ENCODE results near the gene PER2.

DNA sequence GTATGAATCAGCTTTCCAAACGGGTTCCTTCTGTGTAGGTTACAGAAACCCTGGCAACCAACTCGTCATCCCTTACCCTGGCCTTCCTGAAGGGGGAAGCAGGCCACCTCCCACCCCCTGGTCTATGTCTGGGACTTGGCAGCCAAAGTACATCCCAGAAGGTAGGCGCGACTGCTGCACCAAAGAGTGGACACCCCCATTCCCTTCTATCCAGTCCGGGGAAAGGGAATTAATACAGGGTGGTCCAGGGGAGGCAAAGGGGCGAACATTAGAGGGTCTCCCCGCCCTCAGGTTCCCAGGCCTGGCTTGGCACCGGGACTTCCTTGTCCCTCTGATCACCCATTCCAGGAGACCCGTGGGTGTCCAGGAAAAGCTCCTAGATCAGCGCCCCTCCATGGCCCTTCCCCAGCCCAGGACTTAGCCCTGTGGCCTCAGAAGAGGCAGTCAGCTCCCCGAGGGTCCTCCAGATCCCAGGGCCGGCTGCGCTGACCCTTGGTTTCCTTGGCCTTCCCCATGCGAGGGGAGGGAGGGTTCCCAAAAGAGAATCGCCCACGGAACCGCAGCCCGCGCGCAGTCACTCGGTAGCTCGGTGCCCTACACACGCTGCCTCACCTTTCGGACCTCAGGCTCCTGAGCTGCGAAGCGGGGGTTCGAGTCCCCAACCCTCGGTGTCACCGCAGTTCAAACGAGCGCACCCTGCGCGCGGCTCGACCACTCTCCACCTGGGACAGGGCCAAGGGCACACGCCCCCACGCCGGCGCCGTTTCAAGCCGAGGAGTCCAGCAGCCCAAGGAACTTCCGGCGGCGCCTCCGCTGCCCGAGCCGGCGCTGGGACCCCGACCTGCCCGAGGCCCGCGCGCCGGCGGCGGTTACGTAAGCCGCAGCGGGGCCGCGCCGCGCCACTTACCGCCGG, at the start of gene PER2:
- TF ChIP-seq, protein P1, sequence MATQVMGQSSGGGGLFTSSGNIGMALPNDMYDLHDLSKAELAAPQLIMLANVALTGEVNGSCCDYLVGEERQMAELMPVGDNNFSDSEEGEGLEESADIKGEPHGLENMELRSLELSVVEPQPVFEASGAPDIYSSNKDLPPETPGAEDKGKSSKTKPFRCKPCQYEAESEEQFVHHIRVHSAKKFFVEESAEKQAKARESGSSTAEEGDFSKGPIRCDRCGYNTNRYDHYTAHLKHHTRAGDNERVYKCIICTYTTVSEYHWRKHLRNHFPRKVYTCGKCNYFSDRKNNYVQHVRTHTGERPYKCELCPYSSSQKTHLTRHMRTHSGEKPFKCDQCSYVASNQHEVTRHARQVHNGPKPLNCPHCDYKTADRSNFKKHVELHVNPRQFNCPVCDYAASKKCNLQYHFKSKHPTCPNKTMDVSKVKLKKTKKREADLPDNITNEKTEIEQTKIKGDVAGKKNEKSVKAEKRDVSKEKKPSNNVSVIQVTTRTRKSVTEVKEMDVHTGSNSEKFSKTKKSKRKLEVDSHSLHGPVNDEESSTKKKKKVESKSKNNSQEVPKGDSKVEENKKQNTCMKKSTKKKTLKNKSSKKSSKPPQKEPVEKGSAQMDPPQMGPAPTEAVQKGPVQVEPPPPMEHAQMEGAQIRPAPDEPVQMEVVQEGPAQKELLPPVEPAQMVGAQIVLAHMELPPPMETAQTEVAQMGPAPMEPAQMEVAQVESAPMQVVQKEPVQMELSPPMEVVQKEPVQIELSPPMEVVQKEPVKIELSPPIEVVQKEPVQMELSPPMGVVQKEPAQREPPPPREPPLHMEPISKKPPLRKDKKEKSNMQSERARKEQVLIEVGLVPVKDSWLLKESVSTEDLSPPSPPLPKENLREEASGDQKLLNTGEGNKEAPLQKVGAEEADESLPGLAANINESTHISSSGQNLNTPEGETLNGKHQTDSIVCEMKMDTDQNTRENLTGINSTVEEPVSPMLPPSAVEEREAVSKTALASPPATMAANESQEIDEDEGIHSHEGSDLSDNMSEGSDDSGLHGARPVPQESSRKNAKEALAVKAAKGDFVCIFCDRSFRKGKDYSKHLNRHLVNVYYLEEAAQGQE (IDR thresholded peaks at IDR 0.05; ENCODE audit: insufficient read depth in 1 of 2, low read depth in 2 of 2, low read length in 2 of 2): no peak; a peak in 1 of 4 replicates
- no peak for TF ChIP-seq POLR2AphosphoS5 (IDR thresholded peaks at IDR 0.05; ENCODE audit: low read depth, low read length)
